LNCAP (cell line): Measurements from ENCODE around the gene HYCC2.

Source experiments
- TF ChIP-seq, protein P1 (sequence below): fragments of 450-650 bp; IDR thresholded peaks from 2 replicates; pipeline ENCODE4 v1.5.1; 2017; ENCODE audit warnings: mild to moderate bottlenecking

HYCC2 gene

DNA sequence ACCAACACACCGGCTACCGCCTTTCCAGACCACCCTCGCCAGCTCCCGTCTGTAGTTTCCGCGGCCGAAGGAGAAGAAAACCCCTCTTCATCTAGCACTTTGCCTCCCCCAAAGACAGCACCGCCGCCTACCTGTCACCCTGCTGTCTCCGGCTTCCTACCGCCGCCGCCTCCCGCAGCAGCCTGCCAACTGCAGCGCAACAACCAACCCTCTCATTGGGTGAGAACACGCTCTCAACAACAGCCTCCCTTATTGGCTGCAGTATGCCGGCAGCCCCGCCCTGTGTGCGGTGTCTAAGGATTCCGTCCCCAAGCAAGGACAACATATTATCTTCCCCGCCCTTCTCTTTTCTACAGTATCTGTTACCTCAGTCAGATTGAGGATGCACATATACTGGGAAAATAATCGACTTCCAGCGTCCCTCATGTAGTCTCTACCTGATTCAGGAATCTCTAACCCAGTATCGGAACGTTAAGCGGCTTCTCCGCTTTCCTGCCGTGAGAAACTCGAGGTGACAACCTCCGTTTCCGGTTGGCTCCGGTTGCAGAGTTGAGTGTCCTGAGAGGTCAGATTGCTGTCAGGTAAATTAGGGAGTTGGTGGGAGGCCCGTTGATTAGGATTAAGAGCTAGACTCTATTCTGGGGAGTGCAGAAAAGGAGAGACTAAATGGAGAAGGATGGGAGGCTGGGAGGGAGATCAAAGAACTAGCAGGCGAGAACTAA, at the start of gene HYCC2, which contains the start of gene NDUFB3:
TSS of gene HYCC2 (minus strand) at position 193 of the 722 bp plus-strand sequence. CDS start 47,662 bp downstream, outside the sequence.
TSS of gene NDUFB3 (plus strand) at position 523 of the 722 bp plus-strand sequence. CDS start 6,882 bp downstream, outside the sequence.
- TF ChIP-seq, protein P1, sequence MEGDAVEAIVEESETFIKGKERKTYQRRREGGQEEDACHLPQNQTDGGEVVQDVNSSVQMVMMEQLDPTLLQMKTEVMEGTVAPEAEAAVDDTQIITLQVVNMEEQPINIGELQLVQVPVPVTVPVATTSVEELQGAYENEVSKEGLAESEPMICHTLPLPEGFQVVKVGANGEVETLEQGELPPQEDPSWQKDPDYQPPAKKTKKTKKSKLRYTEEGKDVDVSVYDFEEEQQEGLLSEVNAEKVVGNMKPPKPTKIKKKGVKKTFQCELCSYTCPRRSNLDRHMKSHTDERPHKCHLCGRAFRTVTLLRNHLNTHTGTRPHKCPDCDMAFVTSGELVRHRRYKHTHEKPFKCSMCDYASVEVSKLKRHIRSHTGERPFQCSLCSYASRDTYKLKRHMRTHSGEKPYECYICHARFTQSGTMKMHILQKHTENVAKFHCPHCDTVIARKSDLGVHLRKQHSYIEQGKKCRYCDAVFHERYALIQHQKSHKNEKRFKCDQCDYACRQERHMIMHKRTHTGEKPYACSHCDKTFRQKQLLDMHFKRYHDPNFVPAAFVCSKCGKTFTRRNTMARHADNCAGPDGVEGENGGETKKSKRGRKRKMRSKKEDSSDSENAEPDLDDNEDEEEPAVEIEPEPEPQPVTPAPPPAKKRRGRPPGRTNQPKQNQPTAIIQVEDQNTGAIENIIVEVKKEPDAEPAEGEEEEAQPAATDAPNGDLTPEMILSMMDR = peak; percentile 21; the same call in 1 of the 2 replicates

DNA sequence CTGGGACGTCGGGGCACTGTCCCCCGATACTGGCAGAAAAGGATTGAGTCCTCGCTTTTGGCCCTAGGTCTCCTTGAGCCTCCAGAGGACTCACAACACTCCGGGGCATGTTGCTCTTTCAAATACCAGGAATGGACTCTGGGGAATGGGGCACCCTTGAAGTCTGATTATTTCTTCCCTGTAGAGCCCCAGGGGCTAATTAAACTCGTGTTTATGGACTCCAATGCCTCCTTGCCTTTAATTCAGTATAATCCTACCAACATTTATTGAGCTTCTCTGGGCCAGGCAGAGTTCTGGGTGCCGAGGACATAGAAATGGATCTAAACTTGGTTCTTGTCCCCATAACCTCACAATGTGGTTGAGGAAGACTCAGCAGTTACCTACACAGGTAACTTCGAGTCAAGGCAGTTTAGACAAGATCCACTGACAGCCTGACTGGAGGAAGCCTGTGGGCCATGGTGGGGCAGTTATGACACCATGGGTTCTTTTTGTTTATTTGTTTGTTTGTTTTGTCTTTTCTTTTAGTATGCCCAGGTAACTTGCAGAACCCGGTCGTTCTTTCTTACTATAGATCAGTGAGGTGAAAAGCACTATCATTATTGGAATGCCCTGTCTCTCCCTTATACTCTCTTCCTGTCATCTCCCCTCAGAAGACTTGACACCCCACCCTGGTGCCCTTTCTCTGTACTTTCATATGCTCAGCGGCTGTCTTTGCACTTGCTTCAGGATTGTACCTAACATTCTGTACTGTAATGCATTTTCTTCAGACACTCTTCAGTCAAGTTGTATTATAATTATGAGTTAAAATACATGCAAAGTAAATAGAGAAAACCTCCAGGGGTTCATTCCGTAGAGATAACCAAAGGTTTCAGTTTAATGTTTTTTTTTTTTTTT, 47.7 kb upstream of the HYCC2 start:
- TF ChIP-seq, protein P1 = no peak

DNA sequence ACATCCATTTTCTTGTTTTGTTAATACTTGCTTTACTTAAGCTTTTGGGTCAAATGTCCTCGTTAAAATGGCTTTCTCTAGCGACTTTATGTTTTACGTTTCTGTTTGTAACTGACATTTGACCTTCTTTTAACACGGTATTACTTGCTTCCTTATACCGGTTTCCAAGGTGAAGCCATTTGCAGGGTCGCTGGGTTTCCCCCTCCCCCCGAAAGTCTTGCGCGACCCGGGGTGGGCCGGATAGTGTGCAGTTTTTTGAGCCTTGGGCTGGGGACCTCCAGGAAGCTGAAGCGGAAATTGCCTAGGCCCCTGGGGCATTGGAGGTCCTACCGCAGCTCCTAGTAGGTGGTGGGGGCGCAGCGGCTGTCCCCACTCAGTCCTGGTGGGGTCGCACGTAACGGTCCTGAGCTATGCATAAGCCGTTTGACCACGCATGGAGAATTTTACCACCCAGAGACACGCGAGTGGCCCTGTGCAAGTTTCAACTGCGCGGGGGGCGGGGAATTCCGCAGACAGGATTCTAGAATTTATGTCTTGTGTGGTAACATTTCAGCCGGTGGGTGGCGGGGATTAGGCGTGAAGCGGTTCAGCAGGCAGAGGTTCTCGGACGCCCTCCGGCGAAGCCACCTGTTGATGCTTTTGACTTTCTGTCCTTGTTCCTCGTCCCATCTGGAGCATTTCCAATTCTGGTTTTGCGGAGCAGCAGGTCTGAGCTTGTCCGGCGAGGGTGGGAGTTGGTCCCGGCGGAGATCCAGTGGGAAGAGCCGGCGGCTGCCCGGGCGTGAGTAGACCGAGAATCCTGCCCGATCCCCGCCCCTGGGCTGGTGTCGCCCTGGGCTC, 46.9 kb upstream of the HYCC2 start:
- TF ChIP-seq, protein P1 = peak; percentile 34; the same call in 1 of the 2 replicates

DNA sequence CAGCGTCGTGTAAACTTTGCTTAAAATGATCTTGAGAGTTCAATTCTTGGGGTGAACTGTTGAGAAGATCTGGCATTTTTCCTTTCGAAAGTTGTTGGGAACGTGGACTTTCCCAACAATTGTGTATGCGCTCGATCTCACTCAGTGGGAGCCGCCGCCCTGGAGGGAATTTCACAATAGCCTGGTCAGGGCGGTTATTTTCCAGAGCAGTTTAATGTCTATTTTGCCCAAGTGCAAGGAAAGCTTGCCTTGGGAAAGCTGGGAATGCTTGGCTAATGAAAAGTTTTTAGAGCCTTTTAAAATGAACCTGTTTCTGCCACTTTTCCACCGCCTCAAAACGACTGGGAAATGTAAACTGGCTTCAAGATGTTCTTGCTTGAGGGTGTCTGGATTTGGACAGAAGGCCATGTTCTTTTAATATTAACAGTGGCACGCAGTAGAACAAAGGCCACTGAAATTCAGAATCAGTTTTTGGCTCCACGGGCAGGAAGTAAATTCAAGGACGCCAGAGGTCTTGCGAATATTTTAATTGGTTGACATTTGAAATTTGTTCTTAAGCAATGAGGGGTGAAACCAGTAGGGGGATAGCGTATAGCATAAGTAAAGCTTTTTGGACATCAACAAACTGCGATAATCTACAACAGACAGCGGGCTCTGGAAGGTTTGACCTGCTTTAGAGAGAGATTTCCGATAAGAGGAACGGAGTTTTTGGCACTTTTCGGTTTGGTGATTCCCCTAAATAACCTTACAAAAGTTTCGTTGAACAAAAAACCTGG, 45.7 kb upstream of the HYCC2 start:
- TF ChIP-seq, protein P1 = no peak

DNA sequence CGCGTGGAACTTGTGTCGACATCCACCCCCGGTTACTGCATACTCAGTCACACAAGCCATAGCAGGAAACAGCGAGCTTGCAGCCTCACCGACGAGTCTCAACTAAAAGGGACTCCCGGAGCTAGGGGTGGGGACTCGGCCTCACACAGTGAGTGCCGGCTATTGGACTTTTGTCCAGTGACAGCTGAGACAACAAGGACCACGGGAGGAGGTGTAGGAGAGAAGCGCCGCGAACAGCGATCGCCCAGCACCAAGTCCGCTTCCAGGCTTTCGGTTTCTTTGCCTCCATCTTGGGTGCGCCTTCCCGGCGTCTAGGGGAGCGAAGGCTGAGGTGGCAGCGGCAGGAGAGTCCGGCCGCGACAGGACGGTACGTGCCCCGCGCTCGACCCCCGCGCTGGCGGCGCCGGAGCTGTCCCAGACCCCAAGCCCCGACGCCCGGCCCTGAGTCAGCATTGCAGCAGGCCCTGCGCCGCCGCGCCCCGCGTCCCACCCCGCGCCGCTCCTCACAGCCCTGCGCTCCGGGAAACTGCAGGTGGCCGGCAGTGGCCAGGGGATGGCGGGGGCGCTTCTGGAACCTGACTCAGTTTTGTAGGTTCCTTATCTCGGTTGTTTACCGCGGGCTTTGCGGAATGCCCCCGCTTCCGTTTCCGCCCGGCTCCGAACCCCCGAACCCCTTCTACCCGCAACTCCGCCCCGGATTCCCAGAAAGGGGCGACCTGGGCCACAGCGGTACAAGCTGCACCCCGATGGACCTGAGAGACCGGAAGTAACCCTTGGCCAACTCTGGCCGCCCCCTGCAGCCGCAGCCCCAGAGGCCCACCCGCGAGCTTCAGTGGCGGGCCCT, 44.9 kb upstream of the HYCC2 start, which contains the start of gene CFLAR:
TSS of gene CFLAR (plus strand) at position 50 of the 844 bp plus-strand sequence. CDS start 13,702 bp downstream, outside the sequence.
- TF ChIP-seq, protein P1 = no peak

DNA sequence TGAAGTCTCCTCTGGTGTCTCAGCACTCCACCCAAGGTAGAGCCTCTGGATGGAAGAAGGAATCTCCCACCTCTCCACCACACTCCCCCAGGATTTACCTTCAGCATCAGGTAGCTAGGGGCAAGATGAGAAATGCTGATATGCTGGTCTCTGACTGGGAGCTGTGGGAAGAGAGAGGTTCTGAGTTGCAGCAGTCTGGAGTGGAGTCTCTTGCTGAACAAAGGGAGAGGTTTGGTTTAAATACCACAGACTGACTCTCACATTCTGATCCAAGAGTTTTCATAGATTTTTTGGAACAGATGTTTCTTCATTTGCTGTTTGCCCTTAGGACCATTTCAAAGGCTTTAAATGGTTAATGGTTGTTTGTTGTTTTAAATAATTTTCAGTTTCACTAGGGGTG, 43.4 kb upstream of the HYCC2 start:
- TF ChIP-seq, protein P1 = no peak
